GM23338 (cell line): ENCODE results near the gene ZNF366. TPM values are rescaled to one million over a fixed set of nuclear protein-coding genes. Genes with fewer than 3 reads are reported as not detected.

ENCODE experiments used
- ATAC-seq: fragments of 200-7000 bp; cut with Tn5 transposase; 3 replicates; pipeline ENCODE4 v1.9.1; 2020
- DNase-seq: peaks from one replicate; pipeline ENCODE4 v3.0.0-alpha.2; 2015; ENCODE audit warnings: low spot score
- H2AFZ ChIP-seq: fragments of 200-600 bp; sonication (generic); 2 replicates; pipeline ENCODE4 v1.8.0; 2016; ENCODE audit warnings: antibody characterized with exemption, mild to moderate bottlenecking, moderate library complexity
- H3F3A ChIP-seq: fragments of 200-600 bp; sonication (generic); replicated peaks from 2 replicates; pipeline ENCODE4 v1.8.0; 2017; ENCODE audit warnings: antibody characterized with exemption, mixed run types, low read depth
- H3K27ac ChIP-seq: fragments of 200-600 bp; sonication (generic); 2 replicates; pipeline ENCODE4 v1.6.1; 2016; ENCODE audit warnings: low read depth
- H3K27me3 ChIP-seq: fragments of 200-600 bp; sonication (generic); 2 replicates; pipeline ENCODE4 v1.8.0; 2016; ENCODE audit warnings: mild to moderate bottlenecking, mixed run types, moderate library complexity; ENCODE audit not compliant: insufficient read depth
- H3K36me3 ChIP-seq: fragments of 200-600 bp; sonication (generic); 2 replicates; pipeline ENCODE4 v1.8.0; 2016; ENCODE audit warnings: mild to moderate bottlenecking; ENCODE audit not compliant: insufficient read depth
- H3K4me1 ChIP-seq: fragments of 200-600 bp; sonication (generic); 2 replicates; pipeline ENCODE4 v1.8.0; 2016; ENCODE audit warnings: mild to moderate bottlenecking, moderate library complexity; ENCODE audit not compliant: insufficient read depth
- H3K4me2 ChIP-seq: fragments of 200-600 bp; sonication (generic); 2 replicates; pipeline ENCODE4 v1.7.1; 2017; ENCODE audit warnings: mixed run types
- H3K4me3 ChIP-seq: fragments of 200-600 bp; sonication (generic); 2 replicates; pipeline ENCODE4 v1.6.1; 2016; ENCODE audit warnings: mixed run types
- H3K79me2 ChIP-seq: fragments of 200-600 bp; sonication (generic); replicated peaks from 2 replicates; pipeline ENCODE4 v1.8.0; 2017; ENCODE audit warnings: mild to moderate bottlenecking; ENCODE audit not compliant: insufficient read depth
- H3K9me2 ChIP-seq: fragments of 200-600 bp; sonication (generic); 2 replicates; pipeline ENCODE4 v1.8.0; 2017; ENCODE audit not compliant: insufficient read depth
- H4K20me1 ChIP-seq: fragments of 200-600 bp; sonication (generic); replicated peaks from 2 replicates; pipeline ENCODE4 v1.8.0; 2017; ENCODE audit warnings: mild to moderate bottlenecking; ENCODE audit not compliant: insufficient read depth
- H3K27ac Mint-ChIP-seq: 2 replicates; pipeline ENCODE4 v1.8.0; 2020; ENCODE audit warnings: inconsistent platforms, mild to moderate bottlenecking, moderate library complexity, mixed read lengths
- H3K27me3 Mint-ChIP-seq: 3 replicates; pipeline ENCODE4 v1.8.0; 2022; ENCODE audit warnings: low read depth, mild to moderate bottlenecking, moderate library complexity, mixed read lengths, inconsistent platforms; ENCODE audit not compliant: insufficient read depth, poor library complexity
- H3K36me3 Mint-ChIP-seq: 3 replicates; pipeline ENCODE4 v1.8.0; 2021; ENCODE audit warnings: low read depth, mild to moderate bottlenecking, inconsistent platforms, moderate library complexity, mixed read lengths
- H3K4me1 Mint-ChIP-seq: 3 replicates; pipeline ENCODE4 v1.8.0; 2020; ENCODE audit warnings: mild to moderate bottlenecking, inconsistent platforms, mixed read lengths
- H3K4me3 Mint-ChIP-seq: 3 replicates; pipeline ENCODE4 v1.8.0; 2021; ENCODE audit warnings: moderate library complexity, mild to moderate bottlenecking, inconsistent platforms, mixed read lengths
- H3K9me3 Mint-ChIP-seq: 3 replicates; pipeline ENCODE4 v1.8.0; 2020; ENCODE audit warnings: moderate library complexity, mild to moderate bottlenecking, inconsistent platforms, mixed read lengths
- CTCF ChIP-seq, 2 experiments: fragments of 200-600 bp in 1 of 2; sonication (generic) in 1 of 2; conservative IDR thresholded peaks; 2 replicates each; pipeline versions ENCODE4 v1.5.1 to v1.6.1; 2016 to 2017; ENCODE audit warnings: antibody characterized with exemption in 2 of 2, low read depth in 2 of 2, mild to moderate bottlenecking in 2 of 2, moderate library complexity in 1 of 2
- ETS1 ChIP-seq: IDR thresholded peaks from 2 replicates; pipeline ENCODE4 v1.6.1; 2016; ENCODE audit warnings: antibody characterized with exemption
- JUNB ChIP-seq: IDR thresholded peaks from one replicate; pipeline ENCODE4 v1.6.1; 2016; ENCODE audit warnings: antibody characterized with exemption; ENCODE audit not compliant: unreplicated experiment
- NANOG ChIP-seq: IDR thresholded peaks from 2 replicates; pipeline ENCODE4 v1.6.1; 2016; ENCODE audit warnings: antibody characterized with exemption, borderline replicate concordance
- POLR2AphosphoS5 ChIP-seq: IDR thresholded peaks from 2 replicates; pipeline ENCODE4 v1.6.1; 2016; ENCODE audit warnings: antibody characterized with exemption, low read depth
- STAT1 ChIP-seq: IDR thresholded peaks from one replicate; pipeline ENCODE4 v1.6.1; 2016; ENCODE audit warnings: antibody characterized with exemption; ENCODE audit not compliant: unreplicated experiment
- ZNF462 ChIP-seq: fragments of 250-450 bp; sonication (Bioruptor Pico); IDR thresholded peaks from 2 replicates; pipeline ENCODE4 v1.5.0; 2020; ENCODE audit warnings: mild to moderate bottlenecking, moderate library complexity
- polyA plus RNA-seq: library from polyadenylated mRNA; unstranded; fragments of >200 nt; fragmentation: Nextera tagmentation; extraction: Ambion mirVana; gene quantifications from 2 replicates; pipeline ENCODE4 v1.2.1, GENCODE V29; 2016
- total RNA-seq: library from RNA; depleted of rRNA; stranded (reverse); fragments of >200 nt; shearing (Covaris generic); gene quantifications from 2 replicates; pipeline ENCODE4 v1.2.3, GENCODE V29; 2014

ZNF366 gene
- total and polyA plus RNA-seq, 2 experiments from 2014 or later: not detected

- TF ChIP-seq ZNF462 (CRISPR knock-in tag) (no peak), STAT1 (no peak), CTCF (conservative IDR thresholded peaks at IDR 0.05; ENCODE audit: low read depth in 2 of 2) (no peak)
Measured at GRCh38 chr5:72554897-72555296, 47.7 kb upstream of the ZNF366 start (continued).

GRCh38 chr5:72552041-72552557, 44.9 kb upstream of the ZNF366 start:
- Mint-ChIP-seq H3K27me3 (peaks cover 8% of the 10 kb centered on the region), H3K4me3 (no peak overlapping the region), H3K36me3 (no peaks in the 10 kb centered on the region; the same call in 2 of the 3 replicates), H3K27ac (no peak overlapping the region), H3K4me1 (peaks cover 37% of the 10 kb centered on the region), H3K9me3 (no peaks in the 10 kb centered on the region)
- no peaks in the 10 kb centered on the region for H3K79me2 ChIP-seq
- H3K4me2 ChIP-seq: no peak overlapping the region
- DNase-seq (no peak), ATAC-seq (no peak)
- H3K4me1 ChIP-seq: peaks cover 25% of the 10 kb centered on the region
- H2AFZ ChIP-seq: 0 out of 2 replicates have a peak overlapping the region, but pooled peaks have one; percentile 45
- H3F3A ChIP-seq: no peaks in the 10 kb centered on the region; the same call in 1 of the 2 replicates
- H4K20me1 ChIP-seq: no peaks in the 10 kb centered on the region
- no peaks in the 10 kb centered on the region for H3K36me3 ChIP-seq
- no peaks in the 10 kb centered on the region for H3K27me3 ChIP-seq
- H3K4me3 ChIP-seq: no peak overlapping the region
- no peak overlapping the region for H3K27ac ChIP-seq
- H3K9me2 ChIP-seq: peaks cover 6% of the 10 kb centered on the region
- TF ChIP-seq JUNB: no peak
- no peak for TF ChIP-seq ETS1
- no peak for TF ChIP-seq NANOG
- TF ChIP-seq POLR2AphosphoS5: no peak
- no peak for TF ChIP-seq ZNF462 (CRISPR knock-in tag)
